SK-N-SH treated with all-trans-retinoic acid at 6 μM for 48 hours (cell line): ENCODE results near the gene ADRA1B.

Source experiments
- ARNTL ChIP-seq: fragments of 450-650 bp; formaldehyde crosslinking; IDR thresholded peaks from 2 replicates; pipeline ENCODE4 v1.5.0; 2020; ENCODE audit warnings: low read depth, mild to moderate bottlenecking, moderate library complexity, borderline replicate concordance
- BACH2 ChIP-seq: fragments of 250-450 bp; sonication (Bioruptor Pico); IDR thresholded peaks from 2 replicates; pipeline ENCODE4 v1.9.0; 2021; ENCODE audit warnings: mild to moderate bottlenecking, borderline replicate concordance
- CSDC2 ChIP-seq: fragments of 250-450 bp; sonication (Bioruptor Pico); IDR thresholded peaks from 2 replicates; pipeline ENCODE4 v1.5.0; 2020; ENCODE audit warnings: mild to moderate bottlenecking, moderate library complexity
- GLIS3 ChIP-seq: fragments of 250-450 bp; sonication (Bioruptor Pico); IDR thresholded peaks from 2 replicates; pipeline ENCODE4 v1.5.0; 2020; ENCODE audit warnings: mild to moderate bottlenecking, moderate library complexity
- ISL1 ChIP-seq: fragments of 250-450 bp; sonication (Bioruptor Pico); IDR thresholded peaks from 2 replicates; pipeline ENCODE4 v2.1.2; 2022; ENCODE audit warnings: mild to moderate bottlenecking, moderate library complexity
- OSR1 ChIP-seq: fragments of 250-450 bp; sonication (Bioruptor Pico); IDR thresholded peaks from 2 replicates; pipeline ENCODE4 v1.8.0; 2022; ENCODE audit warnings: moderate library complexity, mild to moderate bottlenecking, inconsistent platforms
- PPARA ChIP-seq: fragments of 250-450 bp; sonication (Bioruptor Pico); IDR thresholded peaks from 2 replicates; pipeline ENCODE4 v1.5.0; 2020; ENCODE audit warnings: mild to moderate bottlenecking, borderline replicate concordance
- RARB ChIP-seq: fragments of 250-450 bp; sonication (Bioruptor Pico); IDR thresholded peaks from 2 replicates; pipeline ENCODE4 v1.8.0; 2021; ENCODE audit warnings: mild to moderate bottlenecking, moderate library complexity
- ZFP3 ChIP-seq: fragments of 250-450 bp; sonication (Bioruptor Pico); IDR thresholded peaks from 2 replicates; pipeline ENCODE4 v1.5.0; 2020; ENCODE audit warnings: mild to moderate bottlenecking, moderate library complexity
- ZFP30 ChIP-seq: fragments of 450-650 bp; formaldehyde crosslinking; IDR thresholded peaks from 2 replicates; pipeline ENCODE4 v1.5.0; 2022; ENCODE audit warnings: mild to moderate bottlenecking, moderate library complexity
- TF ChIP-seq, protein P1 (sequence below): fragments of 250-450 bp; sonication (Bioruptor Pico); IDR thresholded peaks from 2 replicates; pipeline ENCODE4 v1.5.0; 2020; ENCODE audit warnings: mild to moderate bottlenecking, moderate library complexity
- TF ChIP-seq, protein P2 (sequence below): fragments of 250-450 bp; sonication (Bioruptor Pico); IDR thresholded peaks from 2 replicates; pipeline ENCODE4 v1.8.0; 2020; ENCODE audit warnings: mild to moderate bottlenecking, moderate library complexity, borderline replicate concordance
- TF ChIP-seq, protein P3 (sequence below): fragments of 250-450 bp; sonication (Bioruptor Pico); IDR thresholded peaks from 2 replicates; pipeline ENCODE4 v1.8.0; 2021; ENCODE audit warnings: low read depth, mild to moderate bottlenecking, moderate library complexity, borderline replicate concordance

DNA sequence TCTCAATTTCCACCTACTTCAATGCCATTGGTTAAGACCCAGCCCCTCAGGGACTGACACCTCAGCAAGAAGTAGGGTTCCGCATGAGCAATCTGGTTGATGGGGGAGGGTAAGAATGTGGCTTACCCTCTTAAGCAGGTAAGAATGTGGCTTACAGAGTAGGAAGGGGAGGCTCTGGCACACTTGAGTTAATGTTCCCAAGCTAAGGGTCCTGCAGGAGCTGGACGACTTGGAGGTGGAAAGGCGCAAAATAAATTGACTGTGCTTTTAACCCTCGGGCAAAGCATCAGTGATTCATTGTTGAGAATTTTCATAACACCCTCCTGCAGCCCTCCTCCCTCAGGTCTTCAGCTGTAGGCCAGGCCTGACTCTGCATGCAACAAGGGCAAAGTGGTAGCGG, 24.9 kb upstream of the ADRA1B start:
- TF ChIP-seq RARB (CRISPR knock-in tag): no peak
- TF ChIP-seq, protein P1, sequence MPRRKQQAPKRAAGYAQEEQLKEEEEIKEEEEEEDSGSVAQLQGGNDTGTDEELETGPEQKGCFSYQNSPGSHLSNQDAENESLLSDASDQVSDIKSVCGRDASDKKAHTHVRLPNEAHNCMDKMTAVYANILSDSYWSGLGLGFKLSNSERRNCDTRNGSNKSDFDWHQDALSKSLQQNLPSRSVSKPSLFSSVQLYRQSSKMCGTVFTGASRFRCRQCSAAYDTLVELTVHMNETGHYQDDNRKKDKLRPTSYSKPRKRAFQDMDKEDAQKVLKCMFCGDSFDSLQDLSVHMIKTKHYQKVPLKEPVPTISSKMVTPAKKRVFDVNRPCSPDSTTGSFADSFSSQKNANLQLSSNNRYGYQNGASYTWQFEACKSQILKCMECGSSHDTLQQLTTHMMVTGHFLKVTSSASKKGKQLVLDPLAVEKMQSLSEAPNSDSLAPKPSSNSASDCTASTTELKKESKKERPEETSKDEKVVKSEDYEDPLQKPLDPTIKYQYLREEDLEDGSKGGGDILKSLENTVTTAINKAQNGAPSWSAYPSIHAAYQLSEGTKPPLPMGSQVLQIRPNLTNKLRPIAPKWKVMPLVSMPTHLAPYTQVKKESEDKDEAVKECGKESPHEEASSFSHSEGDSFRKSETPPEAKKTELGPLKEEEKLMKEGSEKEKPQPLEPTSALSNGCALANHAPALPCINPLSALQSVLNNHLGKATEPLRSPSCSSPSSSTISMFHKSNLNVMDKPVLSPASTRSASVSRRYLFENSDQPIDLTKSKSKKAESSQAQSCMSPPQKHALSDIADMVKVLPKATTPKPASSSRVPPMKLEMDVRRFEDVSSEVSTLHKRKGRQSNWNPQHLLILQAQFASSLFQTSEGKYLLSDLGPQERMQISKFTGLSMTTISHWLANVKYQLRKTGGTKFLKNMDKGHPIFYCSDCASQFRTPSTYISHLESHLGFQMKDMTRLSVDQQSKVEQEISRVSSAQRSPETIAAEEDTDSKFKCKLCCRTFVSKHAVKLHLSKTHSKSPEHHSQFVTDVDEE (CRISPR knock-in tag): no peak
- no peak for TF ChIP-seq ZFP30 (CRISPR knock-in tag)
- TF ChIP-seq BACH2 (CRISPR knock-in tag): no peak
- TF ChIP-seq ZFP3 (CRISPR knock-in tag): no peak
- TF ChIP-seq OSR1: no peak
- TF ChIP-seq, protein P2, sequence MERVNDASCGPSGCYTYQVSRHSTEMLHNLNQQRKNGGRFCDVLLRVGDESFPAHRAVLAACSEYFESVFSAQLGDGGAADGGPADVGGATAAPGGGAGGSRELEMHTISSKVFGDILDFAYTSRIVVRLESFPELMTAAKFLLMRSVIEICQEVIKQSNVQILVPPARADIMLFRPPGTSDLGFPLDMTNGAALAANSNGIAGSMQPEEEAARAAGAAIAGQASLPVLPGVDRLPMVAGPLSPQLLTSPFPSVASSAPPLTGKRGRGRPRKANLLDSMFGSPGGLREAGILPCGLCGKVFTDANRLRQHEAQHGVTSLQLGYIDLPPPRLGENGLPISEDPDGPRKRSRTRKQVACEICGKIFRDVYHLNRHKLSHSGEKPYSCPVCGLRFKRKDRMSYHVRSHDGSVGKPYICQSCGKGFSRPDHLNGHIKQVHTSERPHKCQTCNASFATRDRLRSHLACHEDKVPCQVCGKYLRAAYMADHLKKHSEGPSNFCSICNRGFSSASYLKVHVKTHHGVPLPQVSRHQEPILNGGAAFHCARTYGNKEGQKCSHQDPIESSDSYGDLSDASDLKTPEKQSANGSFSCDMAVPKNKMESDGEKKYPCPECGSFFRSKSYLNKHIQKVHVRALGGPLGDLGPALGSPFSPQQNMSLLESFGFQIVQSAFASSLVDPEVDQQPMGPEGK (CRISPR knock-in tag): no peak
- no peak for TF ChIP-seq PPARA (CRISPR knock-in tag)
- no peak for TF ChIP-seq CSDC2 (CRISPR knock-in tag)
- TF ChIP-seq GLIS3 (CRISPR knock-in tag): no peak
- no peak for TF ChIP-seq ISL1 (CRISPR knock-in tag)
- TF ChIP-seq, protein P3, sequence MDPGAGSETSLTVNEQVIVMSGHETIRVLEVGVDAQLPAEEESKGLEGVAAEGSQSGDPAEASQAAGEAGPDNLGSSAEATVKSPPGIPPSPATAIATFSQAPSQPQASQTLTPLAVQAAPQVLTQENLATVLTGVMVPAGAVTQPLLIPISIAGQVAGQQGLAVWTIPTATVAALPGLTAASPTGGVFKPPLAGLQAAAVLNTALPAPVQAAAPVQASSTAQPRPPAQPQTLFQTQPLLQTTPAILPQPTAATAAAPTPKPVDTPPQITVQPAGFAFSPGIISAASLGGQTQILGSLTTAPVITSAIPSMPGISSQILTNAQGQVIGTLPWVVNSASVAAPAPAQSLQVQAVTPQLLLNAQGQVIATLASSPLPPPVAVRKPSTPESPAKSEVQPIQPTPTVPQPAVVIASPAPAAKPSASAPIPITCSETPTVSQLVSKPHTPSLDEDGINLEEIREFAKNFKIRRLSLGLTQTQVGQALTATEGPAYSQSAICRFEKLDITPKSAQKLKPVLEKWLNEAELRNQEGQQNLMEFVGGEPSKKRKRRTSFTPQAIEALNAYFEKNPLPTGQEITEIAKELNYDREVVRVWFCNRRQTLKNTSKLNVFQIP (CRISPR knock-in tag): no peak
- no peak for TF ChIP-seq ARNTL (CRISPR knock-in tag)
